ENCODE measurements around the gene ANKRD11.

The ANKRD11 gene

GRCh38 chr16:89319631-89319885 lies 170.8 kb downstream of the ANKRD11 start:
- H3K4me3 ChIP-seq (ENCODE audit: insufficient read depth, low read depth, low read length, poor library complexity, severe bottlenecking), result no peak overlapping the region
- DNase-seq, result no peak
- peaks cover 4% of the 10 kb centered on the region for H3K36me3 ChIP-seq (ENCODE audit: control insufficient read depth, insufficient read depth, low read length)
- no peak overlapping the region for H3K27ac ChIP-seq (ENCODE audit: insufficient read depth, low read length, poor library complexity, severe bottlenecking)
- peaks cover 88% of the 10 kb centered on the region for H3K4me1 ChIP-seq (ENCODE audit: control insufficient read depth, insufficient read depth, low read length, poor library complexity, severe bottlenecking)
- H3K9me3 ChIP-seq (ENCODE audit: control insufficient read depth, low read length), result no peaks in the 10 kb centered on the region
- H3K27me3 ChIP-seq (replicated peaks; ENCODE audit: control insufficient read depth, insufficient read depth, low read length, poor library complexity, severe bottlenecking), result no peaks in the 10 kb centered on the region

- Histone ChIP-seq H3K9me3 (ENCODE audit: control insufficient read depth, low read length) (no peaks in the 10 kb centered on the region), H3K27me3 (replicated peaks; ENCODE audit: control insufficient read depth, insufficient read depth, low read length, poor library complexity, severe bottlenecking) (no peaks in the 10 kb centered on the region), H3K27ac (ENCODE audit: insufficient read depth, low read length, poor library complexity, severe bottlenecking) (no peak overlapping the region), H3K36me3 (ENCODE audit: control insufficient read depth, insufficient read depth, low read length) (peaks cover 4% of the 10 kb centered on the region), H3K4me1 (ENCODE audit: control insufficient read depth, insufficient read depth, low read length, poor library complexity, severe bottlenecking) (peaks cover 89% of the 10 kb centered on the region), H3K4me3 (ENCODE audit: insufficient read depth, low read depth, low read length, poor library complexity, severe bottlenecking) (no peak overlapping the region)
- DNase-seq, result no peak
Observed at GRCh38 chr16:89318871-89319630, 171.3 kb downstream of the ANKRD11 start.

- Histone ChIP-seq H3K4me1 (ENCODE audit: control insufficient read depth, insufficient read depth, low read length, poor library complexity, severe bottlenecking) (peaks cover 91% of the 10 kb centered on the region), H3K27me3 (replicated peaks; ENCODE audit: control insufficient read depth, insufficient read depth, low read length, poor library complexity, severe bottlenecking) (no peaks in the 10 kb centered on the region), H3K36me3 (ENCODE audit: control insufficient read depth, insufficient read depth, low read length) (peaks cover 4% of the 10 kb centered on the region), H3K9me3 (ENCODE audit: control insufficient read depth, low read length) (no peaks in the 10 kb centered on the region), H3K27ac (ENCODE audit: insufficient read depth, low read length, poor library complexity, severe bottlenecking) (peak overlapping the region; percentile 35), H3K4me3 (ENCODE audit: insufficient read depth, low read depth, low read length, poor library complexity, severe bottlenecking) (no peak overlapping the region)
- no peak for DNase-seq
Observed at GRCh38 chr16:89318430-89318758, 172.0 kb downstream of the ANKRD11 start.

DNA sequence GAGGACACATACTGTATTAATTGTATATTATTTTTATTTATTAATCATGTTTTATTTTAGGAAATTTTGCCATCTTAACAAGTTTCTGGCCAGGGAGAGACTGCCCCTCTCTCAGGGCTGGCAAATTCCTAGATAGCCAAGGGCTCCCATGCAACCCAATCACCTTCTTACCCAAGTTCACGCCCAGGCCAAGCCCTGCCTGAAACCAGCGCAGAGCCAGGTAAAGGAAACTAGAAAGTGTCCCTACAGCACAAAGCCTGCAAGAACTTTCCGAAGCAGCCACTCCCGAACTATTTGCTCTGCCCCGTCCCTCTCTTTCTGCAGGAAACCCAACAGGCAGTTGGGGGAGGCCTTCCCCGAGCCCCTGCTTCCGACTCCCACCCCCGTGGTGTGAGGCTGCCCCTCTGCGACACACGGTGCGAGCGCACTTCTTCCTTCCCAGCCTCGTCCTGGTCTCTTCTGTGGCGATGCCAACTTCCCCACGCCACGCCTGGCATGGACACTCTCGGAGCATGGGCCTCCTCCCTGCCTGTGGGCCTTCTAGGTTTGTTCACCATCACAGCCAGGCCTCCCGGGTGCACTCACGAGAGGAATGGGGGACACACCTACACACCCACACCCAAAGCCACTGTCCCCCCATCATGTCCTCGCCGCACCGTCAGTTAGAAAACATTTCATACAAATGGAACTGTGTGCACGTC lies 172.5 kb downstream of the ANKRD11 start:
- DNase-seq, result no peak
- Histone ChIP-seq H3K4me3 (ENCODE audit: insufficient read depth, low read depth, low read length, poor library complexity, severe bottlenecking) (no peak overlapping the region), H3K27ac (ENCODE audit: insufficient read depth, low read length, poor library complexity, severe bottlenecking) (peak overlapping the region; percentile 92), H3K36me3 (ENCODE audit: control insufficient read depth, insufficient read depth, low read length) (peaks cover 6% of the 10 kb centered on the region), H3K4me1 (ENCODE audit: control insufficient read depth, insufficient read depth, low read length, poor library complexity, severe bottlenecking) (peaks cover 93% of the 10 kb centered on the region), H3K27me3 (replicated peaks; ENCODE audit: control insufficient read depth, insufficient read depth, low read length, poor library complexity, severe bottlenecking) (no peaks in the 10 kb centered on the region), H3K9me3 (ENCODE audit: control insufficient read depth, low read length) (no peaks in the 10 kb centered on the region)

DNA sequence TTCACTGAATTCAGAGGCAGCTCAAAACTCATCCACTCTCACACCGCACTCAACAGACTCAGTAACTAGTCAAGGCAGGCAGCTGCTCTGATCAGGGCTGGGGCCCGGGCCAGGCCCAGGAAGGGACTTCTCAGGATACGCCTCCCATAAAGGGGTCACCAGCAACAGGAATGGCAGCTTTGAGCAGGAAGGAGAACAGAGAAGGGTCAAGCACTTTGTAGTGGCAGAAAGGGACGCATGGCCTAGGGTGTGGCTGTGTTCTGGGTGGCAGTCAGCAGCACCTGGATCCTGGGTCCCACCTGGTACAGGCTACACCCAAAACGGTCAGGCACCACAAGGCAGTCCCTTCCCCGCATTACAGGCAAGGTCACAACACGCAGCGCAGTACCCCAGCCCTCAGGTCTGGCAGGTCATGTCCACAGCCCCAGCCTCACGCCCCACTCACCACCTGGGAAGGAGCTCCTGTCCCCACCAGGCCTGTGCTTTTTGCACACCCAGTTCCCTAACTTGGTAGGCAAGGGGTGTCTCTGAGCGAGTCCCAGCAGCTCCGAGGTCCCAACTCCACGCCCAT lies 173.2 kb downstream of the ANKRD11 start:
- peaks cover 13% of the 10 kb centered on the region for H3K36me3 ChIP-seq (ENCODE audit: control insufficient read depth, insufficient read depth, low read length)
- H3K27me3 ChIP-seq (replicated peaks; ENCODE audit: control insufficient read depth, insufficient read depth, low read length, poor library complexity, severe bottlenecking), result no peaks in the 10 kb centered on the region
- H3K4me3 ChIP-seq (ENCODE audit: insufficient read depth, low read depth, low read length, poor library complexity, severe bottlenecking), result no peak overlapping the region
- no peak for DNase-seq
- no peaks in the 10 kb centered on the region for H3K9me3 ChIP-seq (ENCODE audit: control insufficient read depth, low read length)
- peak overlapping the region; percentile 92 for H3K27ac ChIP-seq (ENCODE audit: insufficient read depth, low read length, poor library complexity, severe bottlenecking)
- H3K4me1 ChIP-seq (ENCODE audit: control insufficient read depth, insufficient read depth, low read length, poor library complexity, severe bottlenecking), result peaks cover 91% of the 10 kb centered on the region

DNA sequence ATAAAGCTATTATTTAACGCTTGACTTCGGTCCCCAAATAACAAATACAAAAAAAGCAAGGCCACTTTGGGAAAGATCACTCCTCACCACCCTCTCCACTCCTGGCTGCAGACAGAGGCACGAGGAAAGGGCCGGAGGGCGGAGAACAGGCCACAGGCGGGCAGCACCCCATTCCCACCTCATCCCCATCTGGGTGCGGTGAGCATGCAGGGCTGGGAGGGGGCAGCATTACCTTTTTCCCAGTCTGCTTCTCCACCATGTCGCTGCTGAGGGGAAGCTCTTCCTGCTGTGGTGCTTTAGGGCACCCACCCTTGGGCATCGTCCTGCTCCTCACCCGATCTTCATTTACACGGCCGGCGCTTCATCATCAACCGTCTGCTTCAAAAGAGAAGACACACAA lies 173.7 kb downstream of the ANKRD11 start:
- H3K27ac ChIP-seq (ENCODE audit: insufficient read depth, low read length, poor library complexity, severe bottlenecking), result peak overlapping the region; percentile 92
- peaks cover 86% of the 10 kb centered on the region for H3K4me1 ChIP-seq (ENCODE audit: control insufficient read depth, insufficient read depth, low read length, poor library complexity, severe bottlenecking)
- H3K4me3 ChIP-seq (ENCODE audit: insufficient read depth, low read depth, low read length, poor library complexity, severe bottlenecking), result peak overlapping the region; percentile 22

DNA sequence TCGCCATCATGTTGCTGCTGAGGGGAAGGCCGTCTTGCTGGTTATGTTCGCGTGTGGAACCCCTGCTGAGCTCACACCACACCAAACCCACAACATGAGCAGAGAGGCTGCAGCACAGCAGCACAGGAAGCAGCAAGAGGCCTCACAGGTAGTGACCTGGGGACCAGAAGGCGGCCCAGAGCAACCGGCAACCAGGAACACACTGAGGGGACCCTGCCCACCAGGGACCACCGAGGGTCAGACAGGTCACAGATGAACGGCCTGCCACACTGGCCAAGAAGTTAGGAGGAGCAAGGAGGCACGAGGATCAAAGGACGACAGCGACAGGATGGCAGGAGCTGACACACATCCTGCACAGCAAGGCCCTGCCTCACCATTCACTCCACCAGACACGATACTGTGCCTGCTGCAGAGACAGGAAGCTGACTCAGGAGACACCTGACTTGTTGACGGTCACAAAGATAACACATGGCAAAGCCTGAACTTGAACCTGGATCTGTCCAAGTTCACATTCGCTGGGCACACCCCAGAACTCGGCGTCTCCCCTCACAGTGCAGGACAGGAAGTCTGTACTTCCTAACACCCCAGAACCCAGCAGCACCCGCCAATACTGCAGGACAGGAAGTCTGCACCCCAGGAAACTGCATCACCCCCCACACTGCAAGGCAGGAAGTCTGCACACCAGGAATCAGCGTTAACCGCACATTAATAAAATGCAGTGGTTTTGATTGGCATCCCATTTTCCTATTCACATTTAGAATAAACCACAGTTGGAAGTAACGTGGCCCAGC lies 174.4 kb downstream of the ANKRD11 start:
- DNase-seq, result peak; percentile 73 to 85 (median 77)
- Histone ChIP-seq H3K27ac (ENCODE audit: insufficient read depth, low read length, poor library complexity, severe bottlenecking) (peak overlapping the region; percentile 92), H3K36me3 (ENCODE audit: control insufficient read depth, insufficient read depth, low read length) (peaks cover 14% of the 10 kb centered on the region), H3K27me3 (replicated peaks; ENCODE audit: control insufficient read depth, insufficient read depth, low read length, poor library complexity, severe bottlenecking) (no peaks in the 10 kb centered on the region), H3K9me3 (ENCODE audit: control insufficient read depth, low read length) (no peaks in the 10 kb centered on the region), H3K4me1 (ENCODE audit: control insufficient read depth, insufficient read depth, low read length, poor library complexity, severe bottlenecking) (peaks cover 84% of the 10 kb centered on the region), H3K4me3 (ENCODE audit: insufficient read depth, low read depth, low read length, poor library complexity, severe bottlenecking) (peak overlapping the region; percentile 14)

More for the DNA sequence above, 173.7 kb downstream of the ANKRD11 start:
- Histone ChIP-seq H3K9me3 (ENCODE audit: control insufficient read depth, low read length) (no peaks in the 10 kb centered on the region), H3K36me3 (ENCODE audit: control insufficient read depth, insufficient read depth, low read length) (peaks cover 14% of the 10 kb centered on the region), H3K27me3 (replicated peaks; ENCODE audit: control insufficient read depth, insufficient read depth, low read length, poor library complexity, severe bottlenecking) (no peaks in the 10 kb centered on the region)
- no peak for DNase-seq

GRCh38 chr16:89315271-89315670 lies 175.1 kb downstream of the ANKRD11 start:
- Histone ChIP-seq H3K27ac (ENCODE audit: insufficient read depth, low read length, poor library complexity, severe bottlenecking) (peak overlapping the region; percentile 92), H3K9me3 (ENCODE audit: control insufficient read depth, low read length) (no peaks in the 10 kb centered on the region), H3K36me3 (ENCODE audit: control insufficient read depth, insufficient read depth, low read length) (peaks cover 14% of the 10 kb centered on the region), H3K4me3 (ENCODE audit: insufficient read depth, low read depth, low read length, poor library complexity, severe bottlenecking) (peak overlapping the region; percentile 14), H3K27me3 (replicated peaks; ENCODE audit: control insufficient read depth, insufficient read depth, low read length, poor library complexity, severe bottlenecking) (no peaks in the 10 kb centered on the region), H3K4me1 (ENCODE audit: control insufficient read depth, insufficient read depth, low read length, poor library complexity, severe bottlenecking) (peaks cover 77% of the 10 kb centered on the region)
- DNase-seq, result no peak

DNA sequence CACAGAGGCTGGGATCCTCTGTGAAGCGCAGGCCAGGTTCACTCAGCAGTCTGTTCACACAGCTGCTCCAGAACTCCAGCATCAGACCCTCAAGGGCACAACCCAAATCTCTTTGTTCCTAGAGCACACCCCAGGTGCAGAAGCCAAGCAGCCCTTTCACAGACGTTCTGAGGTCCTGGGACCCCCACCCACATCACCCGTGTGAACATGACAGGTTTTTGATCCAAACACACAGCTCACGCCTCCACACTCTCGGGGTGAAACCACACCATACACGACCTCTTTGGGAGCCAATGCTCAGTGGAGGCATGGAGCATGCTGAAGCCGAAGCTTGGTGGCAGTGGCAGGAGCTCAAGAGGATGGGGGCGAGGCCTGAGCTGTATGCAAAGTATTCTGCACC lies 175.5 kb downstream of the ANKRD11 start:
- Histone ChIP-seq H3K4me3 (ENCODE audit: insufficient read depth, low read depth, low read length, poor library complexity, severe bottlenecking) (peak overlapping the region; percentile 14), H3K27me3 (replicated peaks; ENCODE audit: control insufficient read depth, insufficient read depth, low read length, poor library complexity, severe bottlenecking) (no peaks in the 10 kb centered on the region), H3K27ac (ENCODE audit: insufficient read depth, low read length, poor library complexity, severe bottlenecking) (peak overlapping the region; percentile 92), H3K36me3 (ENCODE audit: control insufficient read depth, insufficient read depth, low read length) (peaks cover 14% of the 10 kb centered on the region), H3K9me3 (ENCODE audit: control insufficient read depth, low read length) (no peaks in the 10 kb centered on the region), H3K4me1 (ENCODE audit: control insufficient read depth, insufficient read depth, low read length, poor library complexity, severe bottlenecking) (peaks cover 73% of the 10 kb centered on the region)
- no peak for DNase-seq

Data from effector memory CD4-positive, alpha-beta T cell (primary cell).